H1 (cell line): ENCODE measurements around the gene B3GAT1. TPM values are rescaled to one million over a fixed set of nuclear protein-coding genes. Genes with fewer than 3 reads are reported as not detected.

Experiments used
- ATF2 ChIP-seq: IDR thresholded peaks from 2 replicates; pipeline ENCODE4 v1.6.1; 2012; ENCODE audit warnings: low read length, inconsistent platforms
- BCL11A ChIP-seq, 2 experiments: IDR thresholded peaks; one replicate each; pipeline ENCODE4 v1.6.1; 2011; ENCODE audit warnings: low read depth in 2 of 2, low read length in 2 of 2, mild to moderate bottlenecking in 2 of 2
- POLR2AphosphoS5 ChIP-seq: IDR thresholded peaks from 2 replicates; pipeline ENCODE4 v1.6.1; 2011; ENCODE audit warnings: low read depth, low read length
- RNF2 ChIP-seq: fragments of 200-900, 300-1000 bp; sonication (generic); IDR thresholded peaks from 2 replicates; pipeline ENCODE4 v1.7.1; 2016; ENCODE audit warnings: borderline replicate concordance, low read depth, mild to moderate bottlenecking, antibody characterized with exemption, low read length; ENCODE audit not compliant: poor library complexity, severe bottlenecking; ENCODE audit errors: missing control alignments
- ZNF274 ChIP-seq: IDR thresholded peaks from 2 replicates; pipeline ENCODE4 v1.7.0; 2012; ENCODE audit warnings: low read length, borderline replicate concordance; ENCODE audit errors: extremely low read depth
- polyA plus RNA-seq, 7 experiments: library from polyadenylated mRNA; depleted of rRNA in 3 of 7; stranded (reverse) in 5 of 7; unstranded in 2 of 7; fragments of >200 nt in 5 of 7; fragments of 200-250 nt in 2 of 7; gene quantifications; 1 replicate in 5 of 7; 2 replicates in 1 of 7; 4 replicates in 1 of 7; pipeline versions ENCODE4 v1.2.1 to v1.2.3, GENCODE V29; 2011 to 2013; ENCODE audit warnings: missing spikeins in 2 of 7, mixed read lengths in 2 of 7
- total RNA-seq: library from RNA; stranded (reverse); fragmentation: NEBNext Ultra II Directional; extraction: Animal tissue kit (Norgen Biotek cat#: 25700); gene quantifications from 2 replicates; pipeline ENCODE4 v1.2.1, GENCODE V29; 2021

B3GAT1 gene
- total and polyA plus RNA-seq, 2 of the 8 experiments (the other 6 are each of a cell fraction or from before 2014, with no cell fraction given): 19.7 to 32.4 TPM

- TF ChIP-seq RNF2 (no peak), ATF2 (no peak), ZNF274 (no peak), POLR2AphosphoS5 (no peak), BCL11A (IDR thresholded peaks at IDR 0.05; ENCODE audit: low read depth in 2 of 2, low read length in 2 of 2) (no peak)
Observed at GRCh38 chr11:134445601-134446325, 33.7 kb upstream of the B3GAT1 start (continued).
